ENCODE measurements around the gene SLC16A12. TPM values are rescaled to one million over a fixed set of nuclear protein-coding genes. Genes with fewer than 3 reads are reported as not detected.

SLC16A12 gene
- total and polyA plus RNA-seq, 2 donors (not counting 1 experiment from before 2014, with no cell fraction given) = under 0.01 to 0.26 TPM

- H3K27ac ChIP-seq (ENCODE audit: insufficient read depth, low read length) = no peak overlapping the region
- DNase-seq (ENCODE audit: low read depth in 2 of 2) = peak in 1 of 2 donors; percentile 66
- H3K27me3 ChIP-seq (ENCODE audit: control insufficient read depth, insufficient read depth, low read length) = no peaks in the 10 kb centered on the region
- H4K20me1 ChIP-seq (ENCODE audit: control insufficient read depth, extremely low read depth, insufficient read depth, low read length) = no peaks in the 10 kb centered on the region
- H3K9ac ChIP-seq (ENCODE audit: insufficient read depth, low read length) = no peak overlapping the region
- H2AFZ ChIP-seq (ENCODE audit: low read length) = no peak overlapping the region
- H3K36me3 ChIP-seq (ENCODE audit: control insufficient read depth, insufficient read depth, low read length) = no peaks in the 10 kb centered on the region
- H3K79me2 ChIP-seq (ENCODE audit: control insufficient read depth, insufficient read depth, low read length) = no peaks in the 10 kb centered on the region
- TF ChIP-seq EZH2 (IDR thresholded peaks at IDR 0.05; ENCODE audit: low read length, missing control alignments) = no peak
- no peak for TF ChIP-seq CTCF (conservative IDR thresholded peaks at IDR 0.05 in 1 of 2, IDR thresholded peaks at IDR 0.05 in 1 of 2; ENCODE audit: low read depth in 1 of 2, low read length in 2 of 2)
- no peak overlapping the region for H3K4me2 ChIP-seq (ENCODE audit: extremely low read depth, insufficient read depth, low read length)
- H3K4me3 ChIP-seq (replicated peaks in 1 of 4; ENCODE audit: control extremely low read depth in 1 of 4, insufficient read depth in 1 of 4, low read depth in 3 of 4, low read length in 4 of 4) = no peak overlapping the region
- no peaks in the 10 kb centered on the region for H3K4me1 ChIP-seq (ENCODE audit: control insufficient read depth, extremely low read depth, insufficient read depth, low read length)
- no peaks in the 10 kb centered on the region for H3K9me3 ChIP-seq (ENCODE audit: control insufficient read depth, insufficient read depth, low read depth, low read length)
These were observed 39.0 kb upstream of the SLC16A12 start for GRCh38 chr10:89574368-89574767.

- Histone ChIP-seq H3K79me2 (ENCODE audit: control insufficient read depth, insufficient read depth, low read length) (no peaks in the 10 kb centered on the region), H3K4me3 (replicated peaks in 1 of 4; ENCODE audit: control extremely low read depth in 1 of 4, insufficient read depth in 1 of 4, low read depth in 3 of 4, low read length in 4 of 4) (no peak overlapping the region), H3K36me3 (ENCODE audit: control insufficient read depth, insufficient read depth, low read length) (no peaks in the 10 kb centered on the region), H2AFZ (ENCODE audit: low read length) (no peak overlapping the region), H3K9me3 (ENCODE audit: control insufficient read depth, insufficient read depth, low read depth, low read length) (no peaks in the 10 kb centered on the region), H3K4me1 (ENCODE audit: control insufficient read depth, extremely low read depth, insufficient read depth, low read length) (peaks cover 2% of the 10 kb centered on the region), H4K20me1 (ENCODE audit: control insufficient read depth, extremely low read depth, insufficient read depth, low read length) (no peaks in the 10 kb centered on the region), H3K27ac (ENCODE audit: insufficient read depth, low read length) (no peak overlapping the region), H3K4me2 (ENCODE audit: extremely low read depth, insufficient read depth, low read length) (no peak overlapping the region), H3K27me3 (ENCODE audit: control insufficient read depth, insufficient read depth, low read length) (no peaks in the 10 kb centered on the region), H3K9ac (ENCODE audit: insufficient read depth, low read length) (no peak overlapping the region)
- TF ChIP-seq CTCF (conservative IDR thresholded peaks at IDR 0.05 in 1 of 2, IDR thresholded peaks at IDR 0.05 in 1 of 2; ENCODE audit: low read depth in 1 of 2, low read length in 2 of 2) = no peak
- TF ChIP-seq EZH2 (IDR thresholded peaks at IDR 0.05; ENCODE audit: low read length, missing control alignments) = no peak
- DNase-seq (ENCODE audit: low read depth in 2 of 2) = no peak
These were observed 32.3 kb upstream of the SLC16A12 start for GRCh38 chr10:89567576-89568245.

GRCh38 chr10:89566992-89567391 lies 31.6 kb upstream of the SLC16A12 start:
- H3K4me3 ChIP-seq (replicated peaks in 1 of 4; ENCODE audit: control extremely low read depth in 1 of 4, insufficient read depth in 1 of 4, low read depth in 3 of 4, low read length in 4 of 4) = no peak overlapping the region
- H3K36me3 ChIP-seq (ENCODE audit: control insufficient read depth, insufficient read depth, low read length) = no peaks in the 10 kb centered on the region
- H3K4me2 ChIP-seq (ENCODE audit: extremely low read depth, insufficient read depth, low read length) = no peak overlapping the region
- H3K4me1 ChIP-seq (ENCODE audit: control insufficient read depth, extremely low read depth, insufficient read depth, low read length) = peaks cover 2% of the 10 kb centered on the region
- H3K79me2 ChIP-seq (ENCODE audit: control insufficient read depth, insufficient read depth, low read length) = no peaks in the 10 kb centered on the region
- no peak overlapping the region for H3K9ac ChIP-seq (ENCODE audit: insufficient read depth, low read length)
- H3K27ac ChIP-seq (ENCODE audit: insufficient read depth, low read length) = no peak overlapping the region
- H3K9me3 ChIP-seq (ENCODE audit: control insufficient read depth, insufficient read depth, low read depth, low read length) = no peaks in the 10 kb centered on the region
- H3K27me3 ChIP-seq (ENCODE audit: control insufficient read depth, insufficient read depth, low read length) = no peaks in the 10 kb centered on the region
- no peak overlapping the region for H2AFZ ChIP-seq (ENCODE audit: low read length)
- DNase-seq (ENCODE audit: low read depth in 2 of 2) = no peak
- no peaks in the 10 kb centered on the region for H4K20me1 ChIP-seq (ENCODE audit: control insufficient read depth, extremely low read depth, insufficient read depth, low read length)
- no peak for TF ChIP-seq EZH2 (IDR thresholded peaks at IDR 0.05; ENCODE audit: low read length, missing control alignments)
- no peak for TF ChIP-seq CTCF (conservative IDR thresholded peaks at IDR 0.05 in 1 of 2, IDR thresholded peaks at IDR 0.05 in 1 of 2; ENCODE audit: low read depth in 1 of 2, low read length in 2 of 2)
